Peyer's patch (tissue), 4 donors: ENCODE results near the gene MGMT. TPM values are rescaled to one million over a fixed set of nuclear protein-coding genes. Genes with fewer than 3 reads are reported as not detected.
A peak's percentile ranks its signal among the peaks of the same experiment; 100 is the strongest.

Source experiments
- DNase-seq, 3 donors: peaks; one replicate each; pipeline ENCODE4 v3.0.0-alpha.2; 2017 to 2019
- H3K27ac ChIP-seq, 4 donors: fragments of 200-600 bp; sonication (generic); one replicate each; pipeline ENCODE4 v1.5.1; 2016 to 2019
- H3K27me3 ChIP-seq, 2 donors: fragments of 200-600 bp; sonication (generic); one replicate each; pipeline ENCODE4 v1.5.1; 2019
- H3K36me3 ChIP-seq, 3 donors: fragments of 200-600 bp; sonication (generic); one replicate each; pipeline ENCODE4 v1.5.1; 2016 to 2019
- H3K4me1 ChIP-seq, 4 donors: fragments of 200-600 bp; sonication (generic); one replicate each; pipeline ENCODE4 v1.5.1; 2016 to 2019
- H3K4me3 ChIP-seq, 4 donors: fragments of 200-600 bp; sonication (generic); 1 replicate in 3 of 4; 2 replicates in 1 of 4; pipeline ENCODE4 v1.5.1; 2016 to 2019; ENCODE audit warnings: mild to moderate bottlenecking in 1 of 4
- H3K9me3 ChIP-seq, 4 donors: fragments of 200-600 bp; sonication (generic); one replicate each; pipeline ENCODE4 v1.5.1; 2016 to 2019; ENCODE audit warnings: mild to moderate bottlenecking in 1 of 4
- CTCF ChIP-seq, 6 experiments: fragments of 450-650 bp in 4 of 6; fragments of 200-600 bp in 2 of 6; sonication (generic) in 1 of 6; IDR thresholded peaks; one replicate each; pipeline ENCODE4 v1.5.1; 2017 to 2019; ENCODE audit warnings: antibody characterized with exemption in 6 of 6, mild to moderate bottlenecking in 3 of 6, moderate library complexity in 1 of 6
- POLR2A ChIP-seq, 2 donors: fragments of 450-650 bp; IDR thresholded peaks; one replicate each; pipeline ENCODE4 v1.5.1; 2017; ENCODE audit warnings: antibody characterized with exemption in 2 of 2, mild to moderate bottlenecking in 2 of 2, moderate library complexity in 2 of 2
- total RNA-seq, 4 donors: library from RNA; depleted of rRNA; stranded (reverse); fragments of >200 nt; gene quantifications; one replicate each; pipeline ENCODE4 v1.1.0, GENCODE V29; 2016

Gene MGMT
- total RNA-seq, 4 donors from 2014 or later = 24.5 to 43.7 (median 35.3) TPM

- H3K4me3 ChIP-seq = no peak overlapping the region
- no peaks in the 10 kb centered on the region for H3K36me3 ChIP-seq
- no peak overlapping the region for H3K27ac ChIP-seq
- DNase-seq = peak in 1 of 3 donors; percentile 21
- H3K9me3 ChIP-seq = no peaks in the 10 kb centered on the region
- no peak for TF ChIP-seq POLR2A (IDR thresholded peaks at IDR 0.05)
- no peak for TF ChIP-seq CTCF (IDR thresholded peaks at IDR 0.05)
- no peaks in the 10 kb centered on the region for H3K27me3 ChIP-seq
- H3K4me1 ChIP-seq = no peaks in the 10 kb centered on the region
Observed at GRCh38 chr10:129713659-129714265, 246.7 kb downstream of the MGMT start.

- H3K4me3 ChIP-seq = no peak overlapping the region
- TF ChIP-seq POLR2A (IDR thresholded peaks at IDR 0.05) (no peak), CTCF (IDR thresholded peaks at IDR 0.05) (no peak)
- no peak for DNase-seq
- H3K4me1 ChIP-seq = no peaks in the 10 kb centered on the region
- H3K9me3 ChIP-seq = peaks cover 0 to 4% (median 0%) of the 10 kb centered on the region in 4 donors
- no peaks in the 10 kb centered on the region for H3K27me3 ChIP-seq
- H3K27ac ChIP-seq = no peak overlapping the region
- H3K36me3 ChIP-seq = no peaks in the 10 kb centered on the region
Observed at GRCh38 chr10:129715805-129716204, 248.8 kb downstream of the MGMT start.

GRCh38 chr10:129716211-129716681 lies 249.2 kb downstream of the MGMT start:
- no peak overlapping the region for H3K27ac ChIP-seq
- no peak for TF ChIP-seq CTCF (IDR thresholded peaks at IDR 0.05)
- no peak for TF ChIP-seq POLR2A (IDR thresholded peaks at IDR 0.05)
- peaks cover 0 to 4% (median 0%) of the 10 kb centered on the region in 4 donors for H3K9me3 ChIP-seq
- DNase-seq = no peak
- no peaks in the 10 kb centered on the region for H3K36me3 ChIP-seq
- no peak overlapping the region for H3K4me3 ChIP-seq
- H3K27me3 ChIP-seq = no peaks in the 10 kb centered on the region
- H3K4me1 ChIP-seq = no peaks in the 10 kb centered on the region

GRCh38 chr10:129716881-129717280 lies 249.8 kb downstream of the MGMT start:
- H3K27ac ChIP-seq = no peak overlapping the region
- no peak overlapping the region for H3K4me3 ChIP-seq
- no peaks in the 10 kb centered on the region for H3K4me1 ChIP-seq
- H3K36me3 ChIP-seq = no peaks in the 10 kb centered on the region
- H3K9me3 ChIP-seq = peaks cover 0 to 4% (median 0%) of the 10 kb centered on the region in 4 donors
- TF ChIP-seq POLR2A (IDR thresholded peaks at IDR 0.05) (no peak), CTCF (IDR thresholded peaks at IDR 0.05) (no peak)
- DNase-seq = no peak
- H3K27me3 ChIP-seq = no peaks in the 10 kb centered on the region

- no peaks in the 10 kb centered on the region for H3K36me3 ChIP-seq
Observed at GRCh38 chr10:129717816-129718547, 250.9 kb downstream of the MGMT start.

More at GRCh38 chr10:129717816-129718547, 250.9 kb downstream of the MGMT start:
- no peaks in the 10 kb centered on the region for H3K4me1 ChIP-seq
- no peak overlapping the region for H3K27ac ChIP-seq
- H3K27me3 ChIP-seq = no peaks in the 10 kb centered on the region
- TF ChIP-seq CTCF (IDR thresholded peaks at IDR 0.05) (no peak), POLR2A (IDR thresholded peaks at IDR 0.05) (no peak)
- H3K4me3 ChIP-seq = no peak overlapping the region
- DNase-seq = peak in 2 of 3 donors; percentile 25 to 34
- H3K9me3 ChIP-seq = peaks cover 0 to 4% (median 0%) of the 10 kb centered on the region in 4 donors
